Heart right ventricle (tissue), 16 donors: ENCODE results near the gene RTP4. TPM values are rescaled to one million over a fixed set of nuclear protein-coding genes. Genes with fewer than 3 reads are reported as not detected.

Source experiments
- ATAC-seq, 8 donors: fragments of 200-7000 bp; cut with Tn5 transposase; one replicate each; pipeline ENCODE4 v1.9.1; 2020; ENCODE audit warnings: mild to moderate bottlenecking in 8 of 8, moderate library complexity in 8 of 8, moderate number of reproducible peaks in 1 of 8
- DNase-seq, 2 donors: peaks; one replicate each; pipeline ENCODE4 v3.0.0-alpha.2; 2020
- H3K27ac ChIP-seq, 10 donors: fragments of 200-600 bp; sonication (generic) in 2 of 10; one replicate each; pipeline versions ENCODE4 v1.5.0 to v1.8.0; 2020 to 2022; ENCODE audit warnings: mild to moderate bottlenecking in 3 of 10
- H3K27me3 ChIP-seq, 7 donors: fragments of 200-600 bp; one replicate each; pipeline ENCODE4 v1.8.0; 2021 to 2022; ENCODE audit warnings: mild to moderate bottlenecking in 2 of 7
- H3K36me3 ChIP-seq, 9 donors: fragments of 200-600 bp; sonication (generic) in 1 of 9; one replicate each; pipeline versions ENCODE4 v1.5.0 to v1.8.0; 2020 to 2022; ENCODE audit warnings: mild to moderate bottlenecking in 2 of 9
- H3K4me1 ChIP-seq, 9 donors: fragments of 200-600 bp; sonication (generic) in 1 of 9; one replicate each; pipeline versions ENCODE4 v1.5.0 to v1.8.0; 2020 to 2022; ENCODE audit warnings: mild to moderate bottlenecking in 4 of 9
- H3K4me3 ChIP-seq, 10 donors: fragments of 200-600 bp; sonication (generic) in 2 of 10; one replicate each; pipeline versions ENCODE4 v1.5.0 to v1.8.0; 2020 to 2022; ENCODE audit warnings: mild to moderate bottlenecking in 7 of 10, moderate library complexity in 2 of 10
- H3K9me3 ChIP-seq, 11 donors: fragments of 200-600 bp in 10 of 11; sonication (generic) in 2 of 11; one replicate each; pipeline versions ENCODE4 v1.5.0 to v1.8.0; 2013 to 2022; ENCODE audit warnings: mild to moderate bottlenecking in 2 of 11, control low read depth in 1 of 11, moderate library complexity in 1 of 11
- CTCF ChIP-seq, 9 donors: fragments of 200-600 bp; sonication (generic) in 2 of 9; IDR thresholded peaks; one replicate each; pipeline versions ENCODE4 v1.5.0 to v1.8.0; 2021 to 2022; ENCODE audit warnings: antibody characterized with exemption in 9 of 9, mild to moderate bottlenecking in 5 of 9, moderate library complexity in 1 of 9
- WGBS, 2 donors: extraction: QIAGEN DNeasy Blood & Tissue Kit; methylation state at CpG; one replicate each; pipeline ENCODE4 v1.1.7; 2013; ENCODE audit warnings: inconsistent platforms in 1 of 2; 5-methylcytosine and 5-hydroxymethylcytosine counted together
- intact Hi-C, 10 donors: fragments of 100-400 bp; cut with DNase I; formaldehyde crosslinking; loops; one replicate each; pipeline versions ENCODE4 v1.11.1 to v1.14.2; 2022
- polyA plus RNA-seq, 2 donors: library from polyadenylated mRNA; stranded (reverse); fragments of 200-250 nt; gene quantifications; one replicate each; pipeline ENCODE4 v1.2.3, GENCODE V29; 2013
- total RNA-seq, 10 donors: library from RNA; stranded (reverse); fragmentation: NEBNext Ultra II Directional in 3 of 10; extraction: Animal tissue kit (Norgen Biotek cat#: 25700) in 3 of 10; gene quantifications; one replicate each; pipeline versions ENCODE4 v1.2.1 to v1.2.4, GENCODE V29; 2021 to 2023
- donor health status: Arrhythmogenic right ventricular cardiomyopathy.
- donor health status: ischemic (EF 13 %, LVEDD 7.1; RV severe dilation, severe dysfunction).
- donor health status: healthy with polysubstance abuse.
- donor health status: DM: no; HTN: yes; CAD: no.
- donor health status: DM: no; HTN: no; CAD: no.
- donor health status: ischemic (EF 25% LVEDD 6.9; RV normal size, moderate dysfunction).
- donor health status: ischemic (EF 25% LVEDD 5.7; RV mildly dilated, moderate dysfunction).
- donor health status: healthy.
- donor health status: DM: yes; HTN: yes; CAD: no.
- donor health status: Ischemic cardiomyopathy.
- donor health status: ischemic (EF 35%, LVEDD 5.7; RV mildly dilated, moderate dysfunction).
- donor health status: nonischemic (EF 11% LVEDD 7.7; RV severe dilation, severe dysfunction).
- donor health status: DM: yes; HTN: yes; CAD: no.
- donor health status: PGD.
- donor health status: ischemic (EF 29% LVEDD 5.4; RV normal size, mild dysfunction).
- donor health status: nonischemic (EF 23%, LVEDD 6.1; RV moderate dilation, normal function).

The RTP4 gene
- total and polyA plus RNA-seq, 12 donors = 0.74 to 4.7 (median 1.6) TPM

DNA sequence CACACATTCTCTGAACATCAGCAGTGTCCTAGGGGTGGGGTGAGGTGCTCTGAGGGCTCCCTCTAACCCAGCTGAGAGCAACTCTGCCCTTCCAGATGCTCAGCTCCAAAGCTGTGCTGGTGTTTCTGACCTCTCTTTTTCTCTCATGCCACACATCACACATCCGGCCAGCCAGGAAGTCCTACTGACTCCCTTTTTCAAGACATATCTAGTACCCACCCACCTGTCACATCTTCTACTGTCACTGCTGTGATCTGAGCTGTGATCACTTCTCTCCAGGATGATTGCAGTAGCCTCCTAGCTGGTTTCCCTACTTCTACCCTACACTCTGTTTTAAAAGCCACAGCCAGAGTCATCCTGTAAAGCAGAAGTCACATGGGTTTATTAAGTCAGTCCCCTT, 46.4 kb upstream of the RTP4 start:
- peaks cover 0 to 11% (median 4%) of the 10 kb centered on the region in 7 donors for H3K27me3 ChIP-seq
- TF ChIP-seq CTCF (IDR thresholded peaks at IDR 0.05) = no peak
- H3K9me3 ChIP-seq = no peaks in the 10 kb centered on the region
- no peaks in the 10 kb centered on the region for H3K36me3 ChIP-seq
- WGBS, 2 donors = 70 to 80% methylated on average over 1 of the region's 1 CpG
- ATAC-seq (no peak), DNase-seq (no peak)
- H3K27ac ChIP-seq = no peak overlapping the region
- no peak overlapping the region for H3K4me3 ChIP-seq
- H3K4me1 ChIP-seq = peaks cover 0 to 15% (median 11%) of the 10 kb centered on the region in 9 donors
- intact Hi-C loops = loop anchor here in 3 of 10 donors (2.0 to 10.0 kb wide), 3 partner anchors 99 to 1683 kb away; no protein-coding TSS in a partner anchor

GRCh38 chr3:187322291-187322690, 45.9 kb upstream of the RTP4 start:
- intact Hi-C loops = loop anchor here in 2 of 10 donors (5.0 to 10.0 kb wide), 2 partner anchors 100 to 1683 kb away; no protein-coding TSS in a partner anchor
- Histone ChIP-seq H3K4me1 (peaks cover 0 to 15% (median 11%) of the 10 kb centered on the region in 9 donors), H3K27ac (no peak overlapping the region), H3K27me3 (peaks cover 0 to 11% (median 4%) of the 10 kb centered on the region in 7 donors), H3K4me3 (no peak overlapping the region), H3K9me3 (no peaks in the 10 kb centered on the region), H3K36me3 (no peaks in the 10 kb centered on the region)
- ATAC-seq (no peak), DNase-seq (no peak)
- 84 to 91% methylated on average over 7 of the region's 7 CpGs for WGBS, 2 donors
- TF ChIP-seq CTCF (IDR thresholded peaks at IDR 0.05) = no peak

DNA sequence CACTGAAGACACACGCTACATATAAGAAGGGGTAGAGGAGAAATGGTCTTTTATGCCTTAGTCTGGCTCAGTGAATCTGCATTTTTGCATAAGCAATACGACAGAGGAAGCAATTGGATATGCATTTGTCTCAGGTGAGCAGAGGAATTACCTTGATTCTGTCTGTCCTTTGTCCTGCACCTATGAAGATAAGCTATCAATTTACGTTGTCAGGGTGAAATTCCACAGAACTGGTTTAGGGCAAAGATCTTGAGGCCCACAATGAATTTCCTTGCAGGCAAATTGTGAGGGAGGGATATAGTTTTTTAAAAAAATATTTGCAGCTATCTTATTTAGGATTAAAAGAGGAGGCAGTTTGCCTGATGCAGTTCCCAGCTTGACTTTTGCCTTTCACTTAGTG, 45.1 kb upstream of the RTP4 start:
- no peaks in the 10 kb centered on the region for H3K9me3 ChIP-seq
- H3K4me3 ChIP-seq = no peak overlapping the region
- no peak for TF ChIP-seq CTCF (IDR thresholded peaks at IDR 0.05)
- no peak for DNase-seq
- H3K27ac ChIP-seq = no peak overlapping the region
- peaks cover 0 to 15% (median 11%) of the 10 kb centered on the region in 9 donors for H3K4me1 ChIP-seq
- no peak for ATAC-seq
- no peaks in the 10 kb centered on the region for H3K36me3 ChIP-seq
- peaks cover 0 to 11% (median 4%) of the 10 kb centered on the region in 7 donors for H3K27me3 ChIP-seq
- intact Hi-C loops = loop anchor here in 2 of 10 donors (5.0 to 10.0 kb wide), 2 partner anchors 101 to 1682 kb away; no protein-coding TSS in a partner anchor
- WGBS, 2 donors = 68 to 71% methylated on average over 3 of the region's 3 CpGs

- no peak overlapping the region for H3K4me3 ChIP-seq
- H3K36me3 ChIP-seq = no peaks in the 10 kb centered on the region
- H3K27ac ChIP-seq = no peak overlapping the region
- no peak for DNase-seq
- no peak for ATAC-seq
- 66 to 78% methylated on average over 5 of the region's 5 CpGs for WGBS, 2 donors
- H3K4me1 ChIP-seq = no peaks in the 10 kb centered on the region
- TF ChIP-seq CTCF (IDR thresholded peaks at IDR 0.05) = no peak
- H3K9me3 ChIP-seq = no peaks in the 10 kb centered on the region
- peaks cover 0 to 15% (median 5%) of the 10 kb centered on the region in 7 donors for H3K27me3 ChIP-seq
- intact Hi-C loops = loop anchor here in 1 of 10 donors (10.0 kb wide), 1 partner anchor 1679 kb away; no protein-coding TSS in a partner anchor
These were observed 42.6 kb upstream of the RTP4 start for GRCh38 chr3:187325632-187326031.
